Dedifferentiated amniotic fluid mesenchymal stem cell (primary cell): ENCODE results near the gene LPCAT4.
"Not testable (repeated sequence)": the region's sequence is repeated elsewhere in the genome, so short reads cannot be mapped to it uniquely, and the experiment has no call there.

Source experiments
- DNase-seq: peaks from one replicate; pipeline ENCODE4 v3.0.0-alpha.2; 2016; ENCODE audit errors: extremely low spot score

The LPCAT4 gene

DNA sequence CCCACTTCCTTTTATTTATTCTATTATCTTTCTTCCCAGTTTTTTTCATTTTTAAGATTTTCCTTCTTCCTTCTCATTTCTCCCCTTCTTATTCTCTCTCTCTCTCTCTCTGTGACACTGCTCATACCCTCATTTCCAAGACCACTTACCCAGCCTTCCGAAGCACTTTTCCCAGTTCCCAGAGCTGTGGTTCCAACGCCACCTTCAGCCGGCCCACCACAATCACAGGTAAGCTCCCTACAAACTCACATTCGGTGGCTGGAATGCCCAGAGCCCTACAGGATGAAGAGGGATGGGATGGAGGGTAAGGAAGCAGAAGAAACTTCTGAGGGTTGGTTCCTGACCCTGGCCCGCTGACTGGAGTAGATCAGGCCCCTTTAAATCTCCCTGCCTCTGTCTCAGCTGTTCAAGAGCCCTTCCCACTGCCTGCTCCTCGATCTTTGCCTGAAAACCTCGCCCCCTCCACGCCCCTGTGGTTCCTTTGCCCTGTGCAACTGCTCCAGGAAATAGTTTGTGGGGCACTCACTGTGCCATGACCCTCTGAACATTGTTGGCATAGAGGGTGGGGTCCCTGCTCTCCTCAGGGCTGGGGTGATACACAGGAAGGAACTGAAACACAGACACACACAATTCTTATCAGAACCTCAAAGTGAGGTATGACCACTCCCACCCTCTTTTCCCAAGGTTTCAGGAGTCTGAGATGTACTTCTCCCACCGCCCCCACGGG lies 4.8 kb downstream of the LPCAT4 start:
- no peak for DNase-seq

DNA sequence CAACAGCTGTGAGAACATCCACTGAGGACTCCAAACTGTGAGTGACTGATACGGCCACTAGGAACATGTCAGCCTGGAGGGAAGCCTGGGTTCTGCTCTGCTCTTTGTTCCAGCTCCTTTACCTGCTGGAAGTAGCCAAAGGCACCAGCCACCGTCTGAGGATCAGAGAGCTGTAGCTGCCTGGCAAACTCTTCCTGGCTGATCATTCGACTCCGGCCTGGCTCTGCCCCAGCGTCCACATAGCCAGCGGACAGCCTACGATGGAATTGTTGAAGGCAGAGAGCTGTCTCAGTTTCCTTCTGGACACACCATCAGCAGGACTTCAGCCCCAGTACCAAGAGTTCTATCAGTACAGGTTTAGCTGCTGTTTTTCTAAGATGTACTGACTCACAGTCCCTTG lies 5.7 kb downstream of the LPCAT4 start:
- DNase-seq: no peak

DNA sequence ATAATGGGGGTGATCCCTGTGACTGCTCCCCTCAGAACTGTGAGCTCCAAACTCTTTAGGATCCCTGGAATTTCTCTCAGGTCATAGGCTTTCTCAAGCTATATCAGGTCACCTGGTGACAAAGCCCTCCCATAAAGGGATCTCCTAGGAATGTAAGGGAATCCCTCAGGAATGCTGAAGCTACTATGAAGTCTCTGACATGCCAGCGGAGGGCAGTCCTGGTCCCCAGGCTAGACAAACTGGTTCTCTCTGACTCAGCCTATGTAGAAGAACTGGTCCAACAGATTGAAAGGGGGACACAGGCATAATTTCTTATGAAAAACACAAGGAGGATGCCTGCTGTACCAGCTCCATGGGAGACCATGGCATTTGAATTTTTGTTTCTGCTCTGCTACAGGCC lies 6.7 kb downstream of the LPCAT4 start:
- DNase-seq: no peak

DNA sequence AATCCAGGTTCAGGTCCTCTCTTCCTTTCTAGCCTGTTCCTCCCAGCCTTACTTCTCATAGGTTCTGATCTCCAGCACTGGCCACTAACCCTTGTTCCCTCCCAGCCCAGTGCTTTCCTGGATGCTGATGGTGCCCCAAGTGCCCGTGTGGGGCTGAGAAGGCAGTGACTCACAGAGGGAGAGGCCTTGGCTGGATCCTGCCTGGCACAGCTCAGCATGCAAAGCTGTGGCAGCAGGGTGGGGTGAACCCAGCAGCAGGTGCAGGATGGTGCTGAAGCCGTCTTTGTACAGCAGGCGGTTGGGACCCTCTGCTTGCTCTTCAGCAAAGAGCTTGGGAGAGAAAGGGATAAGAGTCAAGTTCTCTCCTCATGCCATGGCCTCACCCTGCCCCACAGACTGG lies 7.6 kb downstream of the LPCAT4 start:
- no peak for DNase-seq

DNA sequence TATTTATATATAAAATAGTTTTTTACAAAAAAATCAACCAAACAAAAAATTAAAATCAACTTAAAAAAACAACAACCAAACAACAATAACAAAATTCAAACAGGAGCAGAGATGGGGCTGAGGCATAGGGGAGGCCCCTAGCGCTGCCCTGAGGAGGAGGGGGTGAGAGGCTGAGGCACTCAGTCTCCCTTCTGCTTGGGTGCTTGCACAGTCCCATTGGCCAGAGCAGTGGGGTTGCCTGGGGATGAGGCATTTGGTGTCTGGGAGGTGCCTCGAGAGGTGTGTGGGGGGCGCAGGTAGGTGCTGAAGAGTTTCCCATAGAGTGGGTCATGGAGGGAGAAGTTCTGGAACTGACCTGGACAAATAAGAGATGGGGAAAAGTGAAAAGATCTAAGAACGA lies 8.0 kb downstream of the LPCAT4 start:
- no peak for DNase-seq

DNA sequence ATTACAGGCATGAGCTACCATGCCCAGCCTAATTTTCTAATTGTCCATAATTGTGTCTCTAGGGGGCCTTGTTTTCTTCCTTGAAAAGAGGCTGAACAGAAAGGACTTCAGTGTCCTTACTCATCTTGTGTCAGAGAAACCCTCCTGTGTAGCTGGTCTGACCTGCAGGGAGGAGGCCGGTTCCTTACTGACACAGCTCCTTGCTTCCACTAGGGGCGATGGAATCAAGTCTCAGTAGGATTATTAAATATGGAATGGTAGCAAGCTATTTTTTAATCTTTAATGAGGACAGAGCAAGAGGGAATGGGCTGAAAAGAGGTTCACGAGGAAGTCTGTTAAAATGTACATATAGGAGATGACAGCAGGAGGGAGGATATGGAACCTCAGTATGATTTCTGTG lies 8.6 kb downstream of the LPCAT4 start:
- DNase-seq: no peak

DNA sequence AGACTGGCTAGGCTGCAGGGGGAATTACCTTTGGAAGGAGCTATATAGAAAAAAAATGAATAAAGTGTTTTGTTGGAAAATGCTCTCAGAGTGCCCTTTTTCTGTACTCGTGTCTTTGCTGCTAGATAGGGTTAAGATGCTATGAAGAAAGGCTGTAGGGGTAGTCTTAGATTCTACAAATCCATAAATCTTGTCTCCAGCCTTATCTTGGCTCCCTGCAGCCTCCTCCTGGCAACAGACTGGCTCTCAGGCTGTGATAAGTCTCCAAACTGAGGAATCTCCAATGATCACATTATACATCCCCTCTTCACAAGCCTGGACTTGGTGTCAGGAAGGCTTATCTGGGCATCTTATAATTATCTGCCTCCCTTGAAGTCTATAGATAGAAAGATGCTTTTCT lies 9.3 kb downstream of the LPCAT4 start:
- no peak for DNase-seq

DNA sequence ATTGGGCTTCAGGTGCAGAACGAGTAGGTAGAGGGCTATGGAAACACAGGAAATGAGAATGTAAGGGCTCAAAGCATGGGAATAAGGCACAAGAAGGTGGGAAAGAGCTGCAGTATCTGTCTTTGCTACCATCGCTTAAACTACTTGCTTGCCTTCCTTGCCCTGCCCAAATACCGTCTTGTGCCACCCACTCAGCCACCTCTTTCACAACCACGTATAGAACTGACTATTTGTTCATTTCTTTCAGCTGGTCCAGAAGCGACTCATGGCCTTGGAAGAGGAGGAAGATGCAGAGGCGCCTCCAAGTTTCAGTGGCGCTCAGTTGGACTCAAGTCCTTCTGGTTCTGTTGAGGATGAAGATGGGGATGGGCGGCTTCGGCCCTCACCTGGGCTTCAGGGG lies 11.8 kb downstream of the LPCAT4 start:
- DNase-seq: no peak

DNA sequence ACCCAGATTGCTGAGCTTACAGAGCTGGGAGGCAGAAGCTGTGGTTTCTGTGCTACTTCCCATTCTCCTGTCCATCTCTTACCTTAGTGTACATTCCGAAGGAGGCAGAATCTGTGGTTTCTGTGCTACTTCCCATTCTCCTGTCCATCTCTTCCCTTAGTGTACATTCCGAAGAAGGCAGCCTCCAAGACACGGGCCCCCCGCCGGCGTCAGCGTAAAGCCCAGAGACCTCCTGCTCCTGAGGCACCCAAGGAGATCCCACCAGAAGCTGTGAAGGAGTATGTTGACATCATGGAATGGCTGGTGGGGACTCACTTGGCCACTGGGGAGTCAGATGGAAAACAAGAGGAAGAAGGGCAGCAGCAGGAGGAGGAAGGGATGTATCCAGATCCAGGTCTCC lies 12.7 kb downstream of the LPCAT4 start:
- DNase-seq: no peak

DNA sequence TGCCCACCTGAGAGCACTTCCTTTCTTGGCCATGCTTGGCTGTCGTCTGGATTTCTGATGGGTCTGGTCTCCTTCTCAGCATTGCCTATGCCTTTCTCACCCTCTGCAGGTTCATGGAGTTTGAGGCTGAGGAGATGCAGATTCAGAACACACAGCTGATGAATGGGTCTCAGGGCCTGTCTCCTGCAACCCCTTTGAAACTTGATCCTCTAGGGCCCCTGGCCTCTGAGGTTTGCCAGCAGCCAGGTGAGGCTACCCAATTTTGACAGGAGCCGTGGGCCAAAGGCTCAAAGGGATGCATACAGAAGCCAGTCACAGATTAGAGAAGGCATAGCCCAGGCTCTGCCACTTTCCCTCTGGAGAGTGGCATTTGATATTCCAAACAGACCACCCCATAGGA lies 13.4 kb downstream of the LPCAT4 start:
- DNase-seq: no peak

DNA sequence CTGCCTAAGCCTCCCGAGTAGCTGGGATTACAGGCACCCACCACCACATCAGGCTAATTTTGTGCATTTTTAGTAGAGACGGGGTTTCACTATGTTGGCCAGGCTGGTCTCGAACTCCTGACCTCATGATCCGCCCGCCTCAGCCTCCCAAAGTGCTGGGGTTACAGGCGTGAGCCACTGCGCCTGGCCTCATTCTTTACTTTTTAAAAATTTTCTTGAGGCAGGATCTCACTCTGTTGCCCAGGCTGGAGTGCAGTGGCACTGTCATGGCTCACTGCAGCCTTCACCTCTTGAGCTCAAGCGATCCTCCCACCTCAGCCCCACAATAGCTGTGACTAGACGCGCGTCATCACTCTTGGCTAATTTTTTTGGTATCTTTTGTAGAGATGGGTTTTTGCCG lies 14.0 kb downstream of the LPCAT4 start:
- DNase-seq: not testable (repeated sequence)

DNA sequence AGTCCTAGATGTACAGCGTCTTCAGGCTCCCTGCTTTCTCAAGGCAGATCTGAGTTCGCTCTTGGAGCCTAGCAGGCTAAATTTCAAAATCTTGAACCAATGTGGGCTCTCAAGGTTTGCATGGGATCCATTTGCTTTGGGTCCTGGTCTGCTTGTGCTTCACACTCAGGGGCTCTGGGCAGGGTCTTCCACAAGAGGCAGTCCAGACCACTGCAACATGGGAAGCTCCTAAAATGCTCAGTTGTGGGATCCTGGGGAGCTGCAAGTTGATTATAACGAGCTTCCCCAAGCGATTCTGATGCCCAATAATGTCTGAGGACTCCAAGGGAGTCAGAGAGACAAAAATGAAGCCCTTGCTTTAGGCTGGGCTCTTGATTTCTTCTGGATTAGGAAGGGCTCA lies 17.2 kb downstream of the LPCAT4 start:
- no peak for DNase-seq

DNA sequence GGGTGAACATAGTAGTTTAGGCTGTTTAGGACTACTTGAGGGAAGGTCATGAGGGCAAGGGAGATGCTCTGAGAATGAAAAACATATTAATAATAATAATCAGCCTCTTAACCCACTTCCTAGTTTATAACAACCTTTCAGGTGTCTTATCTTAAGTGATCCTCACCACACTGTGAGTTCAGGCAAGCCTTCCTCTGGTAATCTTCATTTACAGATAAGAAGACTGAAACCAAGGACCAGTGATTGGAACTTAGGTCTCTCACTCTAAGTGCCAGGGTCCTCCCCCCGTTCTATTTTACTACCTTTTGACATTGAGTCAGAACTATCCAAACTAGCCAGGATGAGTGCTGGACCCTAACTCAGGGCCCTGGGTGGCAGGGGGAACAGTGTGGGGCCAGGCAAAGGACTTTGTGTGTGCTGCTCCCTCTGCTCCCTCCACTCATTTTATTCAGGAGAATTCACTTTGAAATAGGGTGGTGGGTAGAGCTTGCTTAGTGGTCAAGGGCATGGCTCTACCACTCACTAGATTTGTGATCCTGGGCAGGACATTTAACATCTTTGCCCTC lies 18.2 kb downstream of the LPCAT4 start:
- DNase-seq: no peak

DNA sequence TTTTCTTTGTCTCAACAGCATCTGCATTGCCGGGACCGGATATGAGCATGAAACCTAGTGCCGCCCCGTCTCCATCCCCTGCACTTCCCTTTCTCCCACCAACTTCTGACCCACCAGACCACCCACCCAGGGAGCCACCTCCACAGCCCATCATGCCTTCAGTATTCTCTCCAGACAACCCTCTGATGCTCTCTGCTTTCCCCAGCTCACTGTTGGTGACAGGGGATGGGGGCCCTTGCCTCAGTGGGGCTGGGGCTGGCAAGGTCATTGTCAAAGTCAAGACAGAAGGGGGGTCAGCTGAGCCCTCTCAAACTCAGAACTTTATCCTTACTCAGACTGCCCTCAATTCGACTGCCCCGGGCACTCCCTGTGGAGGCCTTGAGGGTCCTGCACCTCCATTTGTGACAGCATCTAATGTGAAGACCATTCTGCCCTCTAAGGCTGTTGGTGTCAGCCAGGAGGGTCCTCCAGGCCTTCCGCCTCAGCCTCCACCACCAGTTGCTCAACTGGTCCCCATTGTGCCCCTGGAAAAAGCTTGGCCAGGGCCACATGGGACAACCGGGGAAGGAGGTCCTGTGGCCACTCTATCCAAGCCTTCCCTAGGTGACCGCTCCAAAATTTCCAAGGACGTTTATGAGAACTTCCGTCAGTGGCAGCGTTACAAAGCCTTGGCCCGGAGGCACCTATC lies 18.9 kb downstream of the LPCAT4 start:
- no peak for DNase-seq

DNA sequence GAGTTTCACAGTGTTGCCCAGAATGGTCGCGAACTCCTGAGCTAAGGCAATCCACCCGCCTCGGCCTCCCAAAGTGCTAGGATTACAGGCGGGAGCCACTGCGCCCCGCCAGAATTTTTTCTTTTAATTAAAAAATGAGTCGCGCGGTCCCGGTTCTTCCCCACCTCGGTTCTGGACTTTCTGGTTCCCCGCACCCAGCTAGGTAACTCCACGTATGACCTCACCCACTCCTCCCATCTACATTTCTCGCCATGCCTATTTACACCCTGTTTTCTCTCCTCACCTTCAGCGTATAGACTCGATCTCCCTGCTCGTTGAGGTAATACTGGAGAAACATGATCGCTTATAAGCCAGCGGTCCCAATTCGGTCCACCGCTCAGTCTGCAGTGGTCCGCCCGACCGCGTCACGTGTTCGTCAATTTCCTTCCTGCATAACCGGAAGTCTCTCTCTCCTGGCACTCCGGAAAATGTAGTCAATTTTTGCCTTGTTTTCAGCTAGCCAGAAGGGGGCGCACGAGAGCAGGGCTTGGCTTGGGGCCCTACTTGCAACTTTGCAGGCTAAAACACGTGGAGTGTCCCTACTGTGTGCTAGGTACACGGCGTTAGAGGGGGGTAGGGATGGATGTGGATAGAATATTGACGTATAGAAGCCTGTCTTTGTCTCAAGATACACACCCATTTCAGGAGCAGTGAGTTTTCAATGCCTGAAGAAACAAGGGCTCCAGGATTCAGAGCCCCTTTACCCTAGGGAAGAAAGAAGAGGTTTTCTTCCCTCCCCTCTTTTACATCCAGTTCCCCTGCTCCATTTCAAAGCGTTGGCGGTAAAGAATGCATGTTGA lies 24.0 kb downstream of the LPCAT4 start, which contains the start of the genes NOP10 and NUTM1:
Gene NOP10, minus strand, starts transcription at position 400 of the 839 bp plus-strand sequence. Its CDS starts 63 bp downstream, at position 337.
Gene NUTM1, plus strand, starts transcription at position 579 of the 839 bp plus-strand sequence. CDS start 382 bp downstream, outside the sequence.
- DNase-seq: peak; percentile 92

DNA sequence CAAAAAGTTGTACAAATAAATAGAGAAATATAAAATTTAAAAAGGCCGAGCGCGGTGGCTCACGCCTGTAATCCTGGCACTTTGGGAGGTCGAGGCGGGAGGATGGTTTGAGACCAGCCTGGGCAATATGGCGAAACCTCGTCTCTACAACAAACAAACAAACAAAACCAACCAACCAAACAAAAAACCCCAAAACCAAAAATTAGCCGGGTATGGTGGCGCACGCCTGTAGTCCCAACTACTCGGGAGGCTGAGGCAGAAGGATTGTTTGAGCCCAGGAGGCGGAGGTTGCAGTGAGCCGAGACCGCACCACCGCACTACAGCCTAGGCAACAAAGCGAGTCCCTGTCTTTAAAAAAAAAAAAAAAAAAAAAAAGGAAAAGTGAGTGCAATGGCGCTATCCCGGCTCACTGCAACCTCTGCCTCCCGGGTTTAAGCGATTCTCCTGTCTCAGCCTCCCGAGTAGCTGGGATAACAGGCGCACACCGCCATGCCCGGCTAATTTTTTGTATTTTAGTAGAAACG lies 24.7 kb downstream of the LPCAT4 start:
- not testable (repeated sequence) for DNase-seq

DNA sequence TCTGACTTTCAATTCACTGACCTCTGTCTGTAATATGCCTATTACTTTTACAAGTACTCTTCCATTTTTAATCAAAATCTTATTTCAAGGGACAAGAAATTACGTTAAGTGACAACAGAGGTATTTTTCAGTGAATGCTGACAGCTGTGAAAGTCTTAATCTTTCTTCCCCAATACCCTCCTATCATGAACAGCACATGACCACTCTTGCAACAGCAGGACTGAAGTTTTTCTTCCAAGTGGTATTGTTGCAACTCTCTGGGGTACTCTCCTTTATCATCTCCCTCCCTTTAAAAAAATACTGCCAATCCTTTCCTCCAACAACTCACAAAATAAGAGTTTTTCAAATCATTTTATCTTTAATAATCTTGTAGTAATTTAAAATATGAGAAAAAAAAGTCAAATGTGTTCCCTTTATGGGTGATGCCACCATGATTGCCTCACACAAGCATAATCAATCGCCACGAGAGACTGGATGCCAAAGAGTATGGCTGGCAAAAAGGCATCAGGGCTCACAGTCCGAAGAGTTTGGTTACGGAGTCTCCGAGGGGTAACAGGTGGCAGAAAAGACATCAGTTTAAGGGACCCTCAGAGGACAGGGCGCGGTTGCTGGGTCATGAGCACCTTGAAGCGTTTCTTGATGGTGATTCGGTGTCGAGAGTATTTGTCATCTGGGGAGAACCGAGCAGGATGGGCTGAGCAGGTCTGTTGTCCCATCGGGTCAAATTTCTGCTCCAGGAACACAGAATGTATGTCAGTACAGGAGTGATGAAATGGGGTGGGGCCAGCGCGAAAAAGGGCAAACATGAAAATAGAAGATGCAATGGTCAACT lies 25.4 kb downstream of the LPCAT4 start:
- DNase-seq: no peak

DNA sequence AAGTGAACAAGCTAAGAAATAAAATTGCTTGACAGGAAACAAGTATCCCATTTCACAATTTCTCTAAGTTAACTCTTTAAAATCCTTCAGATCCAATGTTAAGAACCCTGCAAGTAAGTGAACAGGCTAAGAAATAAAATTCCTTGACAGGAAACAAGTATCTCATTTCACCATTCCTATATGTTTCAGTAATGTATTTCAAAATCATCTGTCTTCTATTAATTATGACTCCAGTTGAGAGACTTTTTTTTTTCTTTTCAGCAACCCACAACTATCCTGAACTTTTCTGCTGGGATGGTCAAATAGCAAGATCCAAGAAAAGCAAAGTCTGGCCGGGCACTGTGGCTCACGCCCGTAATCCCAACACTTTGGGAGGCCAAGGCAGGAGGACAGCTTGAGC lies 27.1 kb downstream of the LPCAT4 start:
- no peak for DNase-seq

DNA sequence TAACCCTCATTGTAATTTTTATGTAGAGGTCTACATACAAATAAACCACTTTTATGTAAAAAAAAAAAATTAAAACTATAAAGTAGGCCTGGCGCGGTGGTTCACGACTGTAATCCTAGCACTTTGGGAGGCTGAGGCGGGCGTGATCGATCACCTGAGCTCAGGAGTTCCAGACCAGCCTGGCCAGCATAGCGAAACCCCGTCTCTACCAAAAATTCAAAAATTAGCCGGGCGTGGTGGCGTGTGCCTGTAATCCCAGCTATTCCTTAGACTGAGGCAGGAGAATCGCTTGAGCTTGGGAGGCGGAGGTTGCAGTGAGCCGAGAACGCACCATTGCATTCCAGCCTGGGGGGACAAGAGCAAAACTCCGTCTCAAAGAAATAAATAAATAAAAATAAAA lies 28.6 kb downstream of the LPCAT4 start:
- DNase-seq: no peak

DNA sequence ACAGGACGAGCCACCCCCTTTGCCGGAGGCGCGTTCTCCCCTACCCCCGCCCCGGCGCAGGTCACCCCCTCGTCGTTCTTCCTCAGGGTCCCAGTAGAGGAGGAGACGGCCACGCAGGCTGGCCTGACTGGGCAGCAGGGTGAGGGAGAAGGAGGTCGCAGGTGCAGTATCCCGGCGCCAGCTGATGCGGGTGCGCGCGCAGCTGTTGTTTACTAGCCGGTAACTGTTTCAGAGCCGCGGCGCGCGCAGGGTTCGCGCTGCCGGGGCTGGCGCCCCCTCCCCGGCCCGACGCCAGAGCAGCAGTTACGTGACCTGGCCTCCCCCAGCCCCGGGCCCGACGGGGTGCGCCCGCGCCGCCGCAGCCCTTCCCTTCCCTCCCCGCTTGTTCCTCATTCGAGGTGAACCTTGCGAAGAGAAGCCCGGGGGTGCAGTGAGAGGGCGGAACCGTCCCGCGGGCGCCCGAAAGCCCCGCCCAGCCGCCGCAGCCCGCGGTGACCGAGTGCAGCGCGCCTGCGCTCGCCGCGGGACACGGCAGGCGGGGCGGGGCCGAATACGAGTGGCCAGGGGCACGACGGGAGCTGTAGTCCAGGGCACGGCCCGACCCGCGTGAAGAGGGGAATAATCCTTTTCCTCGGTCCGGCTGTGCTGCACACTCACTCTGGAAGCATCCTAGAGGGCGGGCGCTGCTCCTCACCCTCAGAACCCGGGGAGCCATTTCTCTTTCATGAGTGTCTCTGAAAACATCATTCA lies 29.3 kb downstream of the LPCAT4 start, which contains the start of gene SLC12A6:
Gene SLC12A6, minus strand, starts transcription at position 225 of the 750 bp plus-strand sequence. CDS start 1,101 bp downstream, outside the sequence.
- peak; percentile 82 for DNase-seq
